H1 (cell line): ENCODE results near the gene ARHGAP23. TPM values are rescaled to one million over a fixed set of nuclear protein-coding genes. Genes with fewer than 3 reads are reported as not detected.

ENCODE experiments used
- ATF2 ChIP-seq: IDR thresholded peaks from 2 replicates; pipeline ENCODE4 v1.6.1; 2012; ENCODE audit warnings: low read length, inconsistent platforms
- CTCF ChIP-seq, 3 experiments: IDR thresholded peaks; 1 replicate in 2 of 3; 2 replicates in 1 of 3; pipeline versions ENCODE4 v1.5.1 to v1.6.1; 2011; ENCODE audit warnings: low read length in 3 of 3, mild to moderate bottlenecking in 3 of 3, inconsistent platforms in 2 of 3, low read depth in 1 of 3, moderate library complexity in 1 of 3; ENCODE audit not compliant: insufficient read depth in 1 of 3; ENCODE audit errors: control extremely low read depth in 1 of 3
- E2F6 ChIP-seq: IDR thresholded peaks from 2 replicates; pipeline ENCODE4 v1.6.1; 2012; ENCODE audit warnings: inconsistent platforms
- EP300 ChIP-seq, 2 experiments: IDR thresholded peaks; 1 replicate in 1 of 2; 2 replicates in 1 of 2; pipeline ENCODE4 v1.6.1; 2011 to 2012; ENCODE audit warnings: low read depth in 2 of 2, low read length in 2 of 2, mild to moderate bottlenecking in 2 of 2, borderline replicate concordance in 1 of 2, inconsistent platforms in 1 of 2, moderate library complexity in 1 of 2
- GTF2F1 ChIP-seq: IDR thresholded peaks from 2 replicates; pipeline ENCODE4 v1.6.1; 2012; ENCODE audit warnings: low read depth, low read length, improper control_type of control experiment, borderline replicate concordance
- JUN ChIP-seq: IDR thresholded peaks from 2 replicates; pipeline ENCODE4 v1.6.1; 2011; ENCODE audit warnings: low read depth, mild to moderate bottlenecking, improper control_type of control experiment, low read length
- KDM1A ChIP-seq: fragments of 200-600, 300-600 bp; sonication (generic); IDR thresholded peaks from 2 replicates; pipeline ENCODE4 v1.7.1; 2016; ENCODE audit warnings: mild to moderate bottlenecking, low read length, borderline replicate concordance
- KDM4A ChIP-seq: IDR thresholded peaks from one replicate; pipeline ENCODE4 v1.7.1; 2012; ENCODE audit warnings: low read depth, mild to moderate bottlenecking, moderate library complexity, low read length, inconsistent platforms; ENCODE audit not compliant: severe bottlenecking
- NANOG ChIP-seq: IDR thresholded peaks from 2 replicates; pipeline ENCODE4 v1.6.1; 2011; ENCODE audit warnings: low read length, low read depth, mild to moderate bottlenecking, inconsistent platforms; ENCODE audit not compliant: insufficient read depth, poor library complexity, severe bottlenecking
- PHF8 ChIP-seq: fragments of 200-600 bp; sonication (generic); conservative IDR thresholded peaks from 2 replicates; pipeline ENCODE4 v1.7.1; 2012; ENCODE audit warnings: low read depth, mild to moderate bottlenecking, inconsistent platforms, low read length, moderate library complexity
- POLR2A ChIP-seq, 2 experiments: IDR thresholded peaks; 1 replicate in 1 of 2; 2 replicates in 1 of 2; pipeline ENCODE4 v1.6.1; 2011; ENCODE audit warnings: low read depth in 2 of 2, low read length in 2 of 2, mild to moderate bottlenecking in 2 of 2; ENCODE audit errors: control extremely low read depth in 1 of 2
- POLR2AphosphoS5 ChIP-seq: IDR thresholded peaks from 2 replicates; pipeline ENCODE4 v1.6.1; 2011; ENCODE audit warnings: low read depth, low read length
- RBBP5 ChIP-seq: IDR thresholded peaks from 2 replicates; pipeline ENCODE4 v1.7.1; 2012; ENCODE audit warnings: low read depth, mild to moderate bottlenecking, inconsistent platforms, low read length, moderate library complexity, borderline replicate concordance
- SIN3A ChIP-seq, 2 experiments: IDR thresholded peaks in 1 of 2; conservative IDR thresholded peaks in 1 of 2; 2 replicates each; pipeline ENCODE4 v1.6.1; 2011 to 2012; ENCODE audit warnings: low read length in 2 of 2, improper control_type of control experiment in 1 of 2, low read depth in 1 of 2, mild to moderate bottlenecking in 1 of 2
- SUZ12 ChIP-seq: fragments of 200-600 bp; sonication (generic); IDR thresholded peaks from 2 replicates; pipeline ENCODE4 v1.6.1; 2012; ENCODE audit warnings: mild to moderate bottlenecking, inconsistent platforms, low read length, moderate library complexity, mixed read lengths
- TAF1 ChIP-seq: IDR thresholded peaks from 2 replicates; pipeline ENCODE4 v1.6.1; 2011; ENCODE audit warnings: mild to moderate bottlenecking, low read depth, low read length
- TCF12 ChIP-seq: IDR thresholded peaks from 2 replicates; pipeline ENCODE4 v1.6.1; 2011; ENCODE audit warnings: low read depth, mild to moderate bottlenecking, low read length
- polyA plus RNA-seq, 7 experiments: library from polyadenylated mRNA; depleted of rRNA in 3 of 7; stranded (reverse) in 5 of 7; unstranded in 2 of 7; fragments of >200 nt in 5 of 7; fragments of 200-250 nt in 2 of 7; gene quantifications; 1 replicate in 5 of 7; 2 replicates in 1 of 7; 4 replicates in 1 of 7; pipeline versions ENCODE4 v1.2.1 to v1.2.3, GENCODE V29; 2011 to 2013; ENCODE audit warnings: missing spikeins in 2 of 7, mixed read lengths in 2 of 7
- total RNA-seq: library from RNA; stranded (reverse); fragmentation: NEBNext Ultra II Directional; extraction: Animal tissue kit (Norgen Biotek cat#: 25700); gene quantifications from 2 replicates; pipeline ENCODE4 v1.2.1, GENCODE V29; 2021

The ARHGAP23 gene
- total and polyA plus RNA-seq, 2 of the 8 experiments (the other 6 are each of a cell fraction or from before 2014, with no cell fraction given), result 16.3 to 107 TPM

GRCh38 chr17:38508954-38509771 is 80.9 kb downstream of the ARHGAP23 start (continued):
- TF ChIP-seq SUZ12 (peak; percentile 7; the same call in 1 of the 2 replicates), RBBP5 (no peak), PHF8 (no peak), E2F6 (peak; percentile 41; the same call in 1 of the 2 replicates), POLR2A (IDR thresholded peaks at IDR 0.05; ENCODE audit: control extremely low read depth in 1 of 2, low read depth in 2 of 2, low read length in 2 of 2) (peak; percentile 69 to 76; a peak in 2 of 3 replicates), POLR2AphosphoS5 (peak; percentile 65; the same call in 1 of the 2 replicates), ATF2 (no peak), SIN3A (conservative IDR thresholded peaks at IDR 0.05 in 1 of 2, IDR thresholded peaks at IDR 0.05 in 1 of 2; ENCODE audit: low read depth in 1 of 2, low read length in 2 of 2) (peak; percentile 74 to 90; a peak in 3 of 4 replicates), EP300 (IDR thresholded peaks at IDR 0.05; ENCODE audit: borderline replicate concordance in 1 of 2, low read depth in 2 of 2, low read length in 2 of 2) (0 out of 3 replicates have a peak, but pooled peaks of 1 of the 2 experiments have one; percentile 19), NANOG (no peak), CTCF (IDR thresholded peaks at IDR 0.05; ENCODE audit: control extremely low read depth in 1 of 3, insufficient read depth in 1 of 3, low read depth in 1 of 3, low read length in 3 of 3) (peak; percentile 90 to 96 (median 95)), GTF2F1 (no peak), TCF12 (peak; percentile 77; the same call in 1 of the 2 replicates), TAF1 (no peak), KDM1A (no peak), JUN (no peak), KDM4A (no peak)
